Nephron progenitor cell (in vitro differentiated cells): ENCODE results near the gene TTPAL.

ENCODE experiments used
- DNase-seq: peaks from one replicate; pipeline ENCODE4 v3.0.0; 2021
- H3K27ac Mint-ChIP-seq: 2 replicates; pipeline ENCODE4 v1.8.0; 2021; ENCODE audit warnings: mild to moderate bottlenecking, moderate library complexity, mixed read lengths
- H3K27me3 Mint-ChIP-seq: 2 replicates; pipeline ENCODE4 v1.8.0; 2021; ENCODE audit warnings: mild to moderate bottlenecking, low read depth, mixed read lengths; ENCODE audit not compliant: poor library complexity
- H3K36me3 Mint-ChIP-seq: 2 replicates; pipeline ENCODE4 v1.8.0; 2021; ENCODE audit warnings: low read depth, mixed read lengths
- H3K4me1 Mint-ChIP-seq: 2 replicates; pipeline ENCODE4 v1.8.0; 2021; ENCODE audit warnings: mixed read lengths
- H3K4me3 Mint-ChIP-seq: 2 replicates; pipeline ENCODE4 v1.8.0; 2021; ENCODE audit warnings: mild to moderate bottlenecking, moderate library complexity, mixed read lengths
- H3K9me3 Mint-ChIP-seq: 2 replicates; pipeline ENCODE4 v1.8.0; 2021; ENCODE audit warnings: mild to moderate bottlenecking, moderate library complexity, mixed read lengths
- CTCF ChIP-seq: fragments of 200-600 bp; sonication (generic); IDR thresholded peaks from 2 replicates; pipeline ENCODE4 v1.5.0; 2021; ENCODE audit warnings: antibody characterized with exemption

TTPAL gene

GRCh38 chr20:44540834-44541233 is 65.2 kb downstream of the TTPAL start:
- H3K4me3 Mint-ChIP-seq, result no peak overlapping the region
- DNase-seq, result no peak
- peak overlapping the region; percentile 20 for H3K27ac Mint-ChIP-seq
- TF ChIP-seq CTCF, result no peak
- no peaks in the 10 kb centered on the region for H3K27me3 Mint-ChIP-seq
- H3K4me1 Mint-ChIP-seq, result peaks cover 5% of the 10 kb centered on the region
- H3K36me3 Mint-ChIP-seq, result no peaks in the 10 kb centered on the region
- no peaks in the 10 kb centered on the region for H3K9me3 Mint-ChIP-seq

- Mint-ChIP-seq H3K36me3 (no peaks in the 10 kb centered on the region), H3K27ac (peak overlapping the region; percentile 32), H3K9me3 (no peaks in the 10 kb centered on the region), H3K27me3 (no peaks in the 10 kb centered on the region), H3K4me1 (peaks cover 5% of the 10 kb centered on the region), H3K4me3 (no peak overlapping the region)
- DNase-seq, result no peak
- TF ChIP-seq CTCF, result no peak
These were observed 66.3 kb downstream of the TTPAL start for GRCh38 chr20:44541992-44542391.

- Mint-ChIP-seq H3K36me3 (no peaks in the 10 kb centered on the region), H3K27me3 (no peaks in the 10 kb centered on the region), H3K4me1 (peaks cover 5% of the 10 kb centered on the region), H3K9me3 (no peaks in the 10 kb centered on the region), H3K27ac (no peak overlapping the region), H3K4me3 (no peak overlapping the region)
- DNase-seq, result no peak
- TF ChIP-seq CTCF, result no peak
These were observed 67.2 kb downstream of the TTPAL start for GRCh38 chr20:44542890-44543289.

GRCh38 chr20:44543358-44543757 is 67.7 kb downstream of the TTPAL start:
- Mint-ChIP-seq H3K27me3 (no peaks in the 10 kb centered on the region), H3K36me3 (no peaks in the 10 kb centered on the region), H3K27ac (no peak overlapping the region), H3K4me1 (peaks cover 5% of the 10 kb centered on the region), H3K9me3 (no peaks in the 10 kb centered on the region), H3K4me3 (no peak overlapping the region)
- DNase-seq, result no peak
- TF ChIP-seq CTCF, result no peak
